Right lobe of liver (tissue), 4 donors: Measurements from ENCODE around the gene ZSCAN22.

Experiments
- POLR2A ChIP-seq: fragments of 450-650 bp; IDR thresholded peaks from one replicate; pipeline ENCODE4 v1.6.1; 2017; ENCODE audit warnings: antibody characterized with exemption, mild to moderate bottlenecking
- TF ChIP-seq, protein P1 (sequence below), 4 donors: fragments of 200-600 bp in 3 of 4; fragments of 450-650 bp in 1 of 4; IDR thresholded peaks; one replicate each; pipeline versions ENCODE4 v1.5.1 to v1.8.0; 2016 to 2022; ENCODE audit warnings: antibody characterized with exemption in 4 of 4, mild to moderate bottlenecking in 2 of 4
- donor health status: DM: no; HTN: no; CAD: no.
- donor health status: DM: no; HTN: no; CAD: no.
- donor health status: DM: no; HTN: yes; CAD: no.

GRCh38 chr19:58284199-58284598 lies 42.6 kb upstream of the ZSCAN22 start:
- TF ChIP-seq POLR2A: no peak
- TF ChIP-seq, protein P1, sequence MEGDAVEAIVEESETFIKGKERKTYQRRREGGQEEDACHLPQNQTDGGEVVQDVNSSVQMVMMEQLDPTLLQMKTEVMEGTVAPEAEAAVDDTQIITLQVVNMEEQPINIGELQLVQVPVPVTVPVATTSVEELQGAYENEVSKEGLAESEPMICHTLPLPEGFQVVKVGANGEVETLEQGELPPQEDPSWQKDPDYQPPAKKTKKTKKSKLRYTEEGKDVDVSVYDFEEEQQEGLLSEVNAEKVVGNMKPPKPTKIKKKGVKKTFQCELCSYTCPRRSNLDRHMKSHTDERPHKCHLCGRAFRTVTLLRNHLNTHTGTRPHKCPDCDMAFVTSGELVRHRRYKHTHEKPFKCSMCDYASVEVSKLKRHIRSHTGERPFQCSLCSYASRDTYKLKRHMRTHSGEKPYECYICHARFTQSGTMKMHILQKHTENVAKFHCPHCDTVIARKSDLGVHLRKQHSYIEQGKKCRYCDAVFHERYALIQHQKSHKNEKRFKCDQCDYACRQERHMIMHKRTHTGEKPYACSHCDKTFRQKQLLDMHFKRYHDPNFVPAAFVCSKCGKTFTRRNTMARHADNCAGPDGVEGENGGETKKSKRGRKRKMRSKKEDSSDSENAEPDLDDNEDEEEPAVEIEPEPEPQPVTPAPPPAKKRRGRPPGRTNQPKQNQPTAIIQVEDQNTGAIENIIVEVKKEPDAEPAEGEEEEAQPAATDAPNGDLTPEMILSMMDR (IDR thresholded peaks at IDR 0.05): no peak
